ENCODE data around the gene DLGAP4.

- no peak for TF ChIP-seq CTCF (IDR thresholded peaks at IDR 0.05)
- TF ChIP-seq POLR2A (IDR thresholded peaks at IDR 0.05): no peak
Observed at GRCh38 chr20:36360429-36360828, 54.3 kb downstream of the DLGAP4 start.
